NK-92 (cell line): ENCODE results near the gene ATP2A2.

ENCODE experiments used
- DNase-seq: peaks from one replicate; lab custom pipeline; 2025; ENCODE audit not compliant: unreplicated experiment; lab: John Stamatoyannopoulos, UW

Gene ATP2A2

GRCh38 chr12:110289044-110289710 lies 8.1 kb downstream of the ATP2A2 start:
- no peak for DNase-seq

GRCh38 chr12:110289711-110290078 lies 8.6 kb downstream of the ATP2A2 start:
- no peak for DNase-seq

DNA sequence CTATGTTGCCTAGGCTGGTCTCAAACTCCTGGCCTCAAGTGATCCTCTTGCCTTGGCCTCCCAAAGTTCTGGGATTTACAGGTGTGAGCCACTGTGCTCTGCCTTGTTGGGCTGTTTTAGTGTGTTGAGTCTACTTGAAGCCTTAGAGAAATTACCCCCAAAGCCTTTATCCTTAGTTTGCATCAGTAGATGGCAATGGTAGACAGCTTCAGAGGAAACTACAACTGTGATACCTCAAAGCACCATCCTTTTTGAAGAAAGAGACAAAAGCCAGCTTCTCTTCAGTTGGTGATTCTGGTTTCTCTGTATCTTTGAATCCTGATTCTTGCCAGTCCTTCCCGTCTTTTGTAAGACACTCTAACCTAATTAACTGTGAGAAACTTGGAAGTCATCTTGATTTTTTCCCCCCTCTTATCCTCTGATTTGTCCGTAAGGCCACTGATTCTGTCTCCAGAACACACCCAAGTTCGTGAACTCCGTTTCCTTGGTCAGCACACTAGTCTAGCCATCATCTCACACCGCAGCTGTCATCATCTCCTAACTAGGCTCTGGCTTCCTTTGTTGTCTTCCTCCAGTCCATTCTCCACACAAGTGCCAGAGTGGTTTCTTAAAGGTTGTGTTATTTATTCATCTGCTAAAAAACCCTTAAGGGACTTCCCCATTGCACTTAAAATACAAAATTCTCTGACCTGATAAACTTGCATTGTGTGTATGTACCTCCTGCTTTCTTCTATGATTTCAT lies 20.2 kb downstream of the ATP2A2 start:
- DNase-seq = no peak

DNA sequence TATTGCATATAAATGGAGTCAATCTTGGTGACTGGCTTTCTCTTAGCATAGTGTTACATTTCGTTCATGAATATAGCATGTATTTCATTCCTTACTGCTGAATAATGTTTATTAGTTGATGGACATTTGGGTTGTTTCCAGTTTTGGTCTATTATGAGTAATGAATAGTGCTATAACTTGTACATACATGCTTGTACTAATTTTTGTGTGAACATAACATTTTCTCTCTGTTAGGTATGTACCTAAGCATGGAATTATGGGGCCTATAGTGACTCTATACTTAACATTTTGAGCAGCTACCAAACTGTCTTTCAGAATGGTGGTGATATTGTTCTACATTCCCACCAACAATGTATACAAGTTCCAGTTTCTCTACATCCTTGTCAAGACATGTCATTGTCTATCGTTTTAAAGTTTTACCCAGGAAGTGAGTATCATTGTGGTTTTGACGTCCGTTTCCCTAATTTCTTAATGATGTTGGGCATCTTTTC lies 23.1 kb downstream of the ATP2A2 start:
- DNase-seq = no peak

DNA sequence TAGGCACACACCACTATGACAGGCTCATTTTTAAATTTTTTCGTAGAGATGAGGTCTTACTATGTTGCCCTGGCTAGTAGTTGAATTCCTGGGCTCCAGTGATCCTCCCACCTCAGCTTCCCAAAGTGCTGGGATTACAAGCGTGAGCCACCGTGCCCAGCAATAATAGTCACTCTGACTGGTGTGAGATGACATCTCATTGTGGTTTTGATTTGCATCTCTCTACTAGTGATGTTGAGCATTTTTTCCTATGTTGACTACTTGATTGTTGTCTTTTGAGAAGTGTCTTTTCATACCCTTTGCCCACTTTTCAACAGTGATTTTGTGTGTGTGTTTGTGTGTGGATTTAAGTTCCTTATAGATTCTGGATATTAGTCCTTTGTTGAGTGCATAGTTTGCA lies 26.3 kb downstream of the ATP2A2 start:
- no peak for DNase-seq

DNA sequence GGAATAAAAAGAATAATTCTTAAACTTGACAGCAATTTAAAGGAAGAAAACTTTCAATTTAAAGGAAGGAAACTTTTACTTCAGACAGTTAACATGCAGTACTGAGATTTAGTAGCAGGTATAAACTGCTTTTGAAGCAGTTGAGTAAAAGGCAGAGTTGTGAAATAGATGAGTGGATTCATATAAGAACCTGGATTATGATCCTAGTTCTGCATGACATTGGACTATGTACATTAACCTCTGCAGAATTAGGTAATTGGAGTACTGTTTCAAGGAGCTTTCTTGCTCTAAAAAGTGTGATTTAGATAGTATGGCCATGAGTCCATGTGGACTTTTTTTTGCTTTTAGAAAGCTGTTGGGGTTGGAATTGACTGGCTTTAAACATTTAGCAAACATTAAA lies 29.7 kb downstream of the ATP2A2 start:
- no peak for DNase-seq

DNA sequence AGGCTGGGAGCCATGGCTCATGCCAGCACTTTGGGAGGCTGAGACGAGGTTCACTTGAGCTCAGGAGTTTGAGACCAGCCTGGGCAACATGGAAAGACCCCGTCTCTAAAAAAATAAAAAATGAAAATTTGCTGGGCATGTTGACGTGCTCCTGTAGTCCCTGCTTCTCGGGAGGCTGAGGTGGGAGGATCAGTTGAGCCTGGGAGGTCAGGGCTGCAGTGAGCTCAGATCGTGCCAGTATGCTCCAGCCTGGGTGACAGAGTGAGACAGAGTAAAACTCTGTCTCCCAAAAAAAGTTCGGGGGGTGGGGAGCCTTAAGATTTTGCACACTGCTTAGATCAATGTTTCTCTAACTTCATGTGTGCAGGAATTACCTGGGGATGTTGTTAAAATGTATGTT lies 30.9 kb downstream of the ATP2A2 start:
- DNase-seq = no peak

DNA sequence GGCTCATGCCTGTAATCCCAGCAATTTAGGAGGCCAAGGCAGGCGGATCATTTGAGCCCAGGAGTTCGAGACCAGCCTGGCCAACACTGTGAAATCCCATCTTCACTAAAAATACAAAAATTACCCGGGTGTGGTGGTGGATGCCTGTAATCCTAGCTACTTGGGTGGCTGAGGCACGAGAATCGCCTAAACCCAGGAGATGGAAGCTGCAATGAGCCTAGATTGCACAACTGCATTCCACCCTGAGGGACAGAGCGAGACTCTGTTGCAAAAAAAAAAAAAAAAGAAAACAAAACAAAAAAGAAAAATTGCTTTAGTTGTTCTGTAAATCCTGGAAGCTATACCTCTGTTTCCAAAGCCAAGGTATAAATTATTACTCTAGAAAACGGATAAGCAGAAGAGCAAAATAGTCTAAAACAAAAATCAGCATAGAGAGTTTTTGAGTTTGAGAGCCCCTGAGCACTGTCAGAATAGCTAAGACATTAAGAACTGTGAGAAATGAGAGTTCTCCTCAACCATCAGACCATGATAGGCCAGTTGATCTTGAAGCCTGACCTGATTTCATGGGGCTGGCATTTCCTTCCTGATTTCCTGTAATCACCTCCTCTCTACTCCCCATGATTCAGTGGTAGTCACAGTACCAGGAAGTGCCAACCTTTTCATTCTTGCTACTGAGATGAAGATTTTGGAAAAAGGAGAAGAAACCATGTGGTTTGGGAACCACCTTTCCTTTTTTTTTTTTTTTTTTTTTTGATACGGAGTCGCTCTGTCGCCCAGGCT lies 31.7 kb downstream of the ATP2A2 start:
- no peak for DNase-seq

DNA sequence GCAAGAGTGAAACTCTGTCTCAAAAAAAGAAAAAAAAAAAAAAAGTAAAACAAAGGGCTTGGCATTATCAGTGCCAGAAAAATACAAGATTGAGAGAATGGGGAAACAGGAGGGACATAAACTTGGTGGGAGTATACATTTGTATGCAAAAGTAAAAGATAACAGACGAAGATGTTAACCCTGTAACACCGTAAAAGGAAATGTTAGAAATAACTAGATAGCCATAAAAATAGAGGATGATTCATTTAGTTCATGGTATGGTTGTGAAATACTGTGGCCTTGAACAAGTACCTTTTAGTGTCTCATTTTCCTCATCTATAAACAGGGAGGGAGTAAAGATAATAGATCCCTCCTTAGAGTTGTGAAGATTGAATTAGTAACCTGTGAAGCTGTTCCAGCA lies 33.3 kb downstream of the ATP2A2 start:
- DNase-seq = no peak

DNA sequence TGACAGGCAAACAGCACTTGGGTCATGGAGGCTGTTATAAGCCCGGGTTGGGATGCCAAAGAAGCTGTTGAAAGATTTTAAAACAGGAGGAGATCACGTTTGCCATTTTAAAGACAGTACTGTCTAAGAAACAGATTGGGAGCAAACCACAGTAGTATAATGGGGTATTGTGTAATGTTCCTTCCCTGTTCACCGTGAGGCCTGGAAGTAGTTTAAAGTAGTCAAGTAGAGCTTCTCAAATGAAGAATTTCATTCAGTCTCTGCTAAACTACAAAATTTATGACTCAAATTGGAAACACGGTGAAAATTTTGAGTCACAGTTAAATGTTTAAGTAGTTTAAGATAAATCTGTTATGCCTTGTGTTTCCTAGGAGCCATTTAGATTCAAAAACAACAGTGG lies 35.8 kb downstream of the ATP2A2 start:
- DNase-seq = no peak

DNA sequence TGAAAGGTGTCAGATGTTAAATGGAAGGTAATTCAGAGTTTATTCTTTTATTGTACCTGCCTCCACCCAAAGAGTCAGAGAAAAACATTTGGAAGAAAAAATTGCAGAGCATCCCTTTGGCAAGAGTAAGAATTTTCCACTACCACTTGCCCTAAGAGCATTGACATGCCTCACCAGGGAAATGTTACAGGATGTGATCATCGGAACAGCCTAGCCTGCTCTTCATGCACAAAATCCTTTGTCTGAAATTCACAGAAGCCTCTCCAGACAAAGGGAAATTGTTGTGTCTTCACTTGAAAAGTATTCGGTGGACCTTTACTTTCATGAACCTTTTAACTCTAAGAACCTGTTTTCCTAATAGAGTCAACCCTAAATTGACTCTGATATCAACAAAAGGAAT lies 36.9 kb downstream of the ATP2A2 start:
- DNase-seq = no peak

GRCh38 chr12:110320550-110320949 lies 39.5 kb downstream of the ATP2A2 start:
- DNase-seq = no peak

- no peak for DNase-seq
These were observed 48.7 kb downstream of the ATP2A2 start for GRCh38 chr12:110329710-110330109.

- DNase-seq = no peak
These were observed 49.1 kb downstream of the ATP2A2 start for GRCh38 chr12:110330124-110330523.

GRCh38 chr12:110330544-110330943 lies 49.5 kb downstream of the ATP2A2 start:
- DNase-seq = no peak

GRCh38 chr12:110333201-110333600 lies 52.2 kb downstream of the ATP2A2 start:
- no peak for DNase-seq

DNA sequence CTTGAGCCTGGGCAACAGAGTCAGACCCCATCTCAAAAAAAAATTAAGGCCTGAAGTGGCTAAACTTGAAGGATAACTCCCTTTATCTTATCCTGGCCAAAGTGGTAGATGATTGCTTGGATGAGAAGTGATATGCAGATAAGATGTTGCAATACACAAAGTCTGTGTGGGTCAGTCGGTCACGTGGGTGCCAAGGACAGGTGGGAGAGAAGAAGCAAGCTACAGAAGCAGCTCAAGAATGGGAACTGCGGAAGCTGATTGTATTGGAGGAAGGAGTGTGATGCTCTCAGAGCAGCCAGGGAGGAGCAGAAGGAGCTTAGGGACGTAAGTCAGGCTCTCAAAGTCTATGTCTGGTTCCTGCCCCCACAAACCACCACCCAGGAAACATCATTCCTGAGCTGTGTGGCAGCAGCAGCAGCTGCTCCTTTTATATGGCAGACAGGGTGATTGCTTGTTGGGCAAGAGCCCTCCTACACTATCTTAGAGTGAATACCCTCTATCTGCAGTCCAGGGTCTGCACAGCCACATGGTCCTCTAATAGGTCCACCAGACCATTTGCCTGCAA lies 54.5 kb downstream of the ATP2A2 start:
- no peak for DNase-seq

DNA sequence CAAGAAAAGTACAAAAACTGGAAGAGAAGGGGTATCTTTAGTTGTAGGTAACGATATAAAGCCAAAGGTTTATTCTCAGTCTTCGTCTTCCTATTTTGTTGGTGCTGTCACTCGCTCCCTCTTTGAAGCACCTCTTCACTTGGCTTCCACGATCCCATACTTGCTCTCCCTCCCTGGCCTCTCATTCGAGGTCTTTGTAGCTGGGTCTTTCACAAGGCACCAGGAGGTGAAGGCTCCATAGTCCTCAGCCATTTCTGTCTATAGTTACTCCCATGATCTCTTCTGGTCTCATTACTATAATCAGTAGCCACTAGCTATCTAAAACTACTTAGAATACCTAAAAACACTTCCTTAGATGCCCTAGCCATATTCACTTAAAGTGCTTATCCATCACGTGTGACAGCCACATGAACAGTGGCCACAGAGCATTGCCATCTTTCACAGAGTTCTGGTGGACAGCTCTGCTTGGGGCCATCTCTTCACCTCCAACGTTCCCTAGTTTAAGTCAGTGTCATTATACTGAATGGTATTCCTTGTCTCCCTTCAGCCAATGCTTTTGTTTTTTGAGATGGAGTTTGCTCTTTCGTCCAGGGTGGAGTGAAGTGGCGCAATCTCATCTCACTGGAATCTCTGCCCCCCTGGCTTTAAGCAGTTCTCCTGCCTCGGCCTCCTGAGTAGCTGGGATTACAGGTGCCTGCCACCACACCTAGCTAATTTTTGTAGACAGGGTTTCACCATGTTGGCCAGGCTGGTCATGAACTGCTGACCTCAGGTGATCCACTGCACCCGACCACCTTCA lies 57.1 kb downstream of the ATP2A2 start:
- DNase-seq = no peak

- DNase-seq = no peak
These were observed 57.7 kb downstream of the ATP2A2 start for GRCh38 chr12:110338754-110339153.

DNA sequence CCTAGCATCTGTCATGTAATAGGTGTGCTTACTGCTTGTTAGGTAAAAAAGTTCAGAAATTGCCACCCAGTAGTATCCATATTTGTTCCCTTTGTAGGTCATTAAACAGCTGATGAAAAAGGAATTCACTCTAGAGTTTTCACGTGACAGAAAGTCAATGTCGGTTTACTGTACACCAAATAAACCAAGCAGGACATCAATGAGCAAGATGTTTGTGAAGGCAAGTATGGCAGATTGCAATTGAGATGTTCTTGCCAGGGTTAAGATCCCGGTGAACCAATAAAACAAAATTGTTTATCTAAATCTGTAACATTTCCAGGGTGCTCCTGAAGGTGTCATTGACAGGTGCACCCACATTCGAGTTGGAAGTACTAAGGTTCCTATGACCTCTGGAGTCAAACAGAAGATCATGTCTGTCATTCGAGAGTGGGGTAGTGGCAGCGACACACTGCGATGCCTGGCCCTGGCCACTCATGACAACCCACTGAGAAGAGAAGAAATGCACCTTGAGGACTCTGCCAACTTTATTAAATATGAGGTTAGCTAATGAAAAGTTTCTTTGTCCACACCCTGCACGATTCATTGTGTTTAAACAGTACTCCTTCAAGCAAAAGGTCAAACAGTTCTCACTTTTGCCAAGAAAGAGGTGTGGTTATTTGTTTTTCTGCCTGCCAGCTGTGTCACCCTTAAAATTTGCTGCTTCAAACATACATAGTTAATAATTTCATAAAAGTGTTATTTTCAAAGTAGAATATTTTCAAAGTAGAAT lies 58.3 kb downstream of the ATP2A2 start:
- no peak for DNase-seq
